Activated CD8-positive, alpha-beta memory T cell treated with anti-CD3 and anti-CD28 coated beads for 1 hour (primary cell): ENCODE measurements around the gene PCSK6.

Experiments used
- DNase-seq, 2 donors: peaks; one replicate each; pipeline ENCODE4 v3.0.0-alpha.2; 2020; ENCODE audit warnings: low read depth in 1 of 2; ENCODE audit errors: extremely low read depth in 1 of 2

Gene PCSK6

GRCh38 chr15:101489599-101490407, at the start of gene PCSK6:
Gene PCSK6, minus strand, starts transcription at chr15:101489707. Its CDS starts 37 bp downstream, at chr15:101489670.
- DNase-seq = no peak

- no peak for DNase-seq
Measured at GRCh38 chr15:101538996-101539395, 49.5 kb upstream of the PCSK6 start.

- no peak for DNase-seq
Measured at GRCh38 chr15:101538177-101538576, 48.7 kb upstream of the PCSK6 start.

GRCh38 chr15:101537483-101538080, 48.1 kb upstream of the PCSK6 start:
- no peak for DNase-seq

GRCh38 chr15:101536875-101537405, 47.4 kb upstream of the PCSK6 start:
- DNase-seq = no peak

- DNase-seq = no peak
Measured at GRCh38 chr15:101536166-101536874, 46.8 kb upstream of the PCSK6 start.

GRCh38 chr15:101535170-101535902, 45.8 kb upstream of the PCSK6 start:
- no peak for DNase-seq

- no peak for DNase-seq
Measured at GRCh38 chr15:101534376-101534970, 45.0 kb upstream of the PCSK6 start.

- no peak for DNase-seq
Measured at GRCh38 chr15:101533371-101534140, 44.0 kb upstream of the PCSK6 start.

- no peak for DNase-seq
Measured at GRCh38 chr15:101532865-101533264, 43.4 kb upstream of the PCSK6 start.

GRCh38 chr15:101531170-101531569, 41.7 kb upstream of the PCSK6 start:
- no peak for DNase-seq

GRCh38 chr15:101530224-101530958, 40.9 kb upstream of the PCSK6 start:
- no peak for DNase-seq

GRCh38 chr15:101528917-101529299, 39.4 kb upstream of the PCSK6 start:
- no peak for DNase-seq

GRCh38 chr15:101528108-101528916, 38.8 kb upstream of the PCSK6 start:
- no peak for DNase-seq

GRCh38 chr15:101526890-101527289, 37.4 kb upstream of the PCSK6 start:
- DNase-seq = no peak

GRCh38 chr15:101526442-101526841, 36.9 kb upstream of the PCSK6 start:
- no peak for DNase-seq

- no peak for DNase-seq
Measured at GRCh38 chr15:101526021-101526420, 36.5 kb upstream of the PCSK6 start.

- DNase-seq = no peak
Measured at GRCh38 chr15:101525087-101525669, 35.7 kb upstream of the PCSK6 start.
